NK-92 treated with Interleukin-12 subunit alpha and Interleukin-12 subunit beta, amount 100 ng/mL, for 24 hours (cell line): ENCODE measurements around the gene KRT6A.
"Not testable (repeated sequence)": the region's sequence is repeated elsewhere in the genome, so short reads cannot be mapped to it uniquely, and the experiment has no call there.

Experiments
- DNase-seq: peaks from one replicate; lab custom pipeline; 2025; lab: John Stamatoyannopoulos, UW

The KRT6A gene

GRCh38 chr12:52502877-52503276, 9.8 kb upstream of the KRT6A start:
- no peak for DNase-seq

GRCh38 chr12:52501490-52501889, 8.4 kb upstream of the KRT6A start:
- no peak for DNase-seq

GRCh38 chr12:52500574-52500973, 7.5 kb upstream of the KRT6A start:
- not testable (repeated sequence) for DNase-seq

GRCh38 chr12:52499806-52500560, 6.9 kb upstream of the KRT6A start:
- no peak for DNase-seq

- no peak for DNase-seq
Observed at GRCh38 chr12:52498946-52499345, 5.9 kb upstream of the KRT6A start.

- no peak for DNase-seq
Observed at GRCh38 chr12:52497975-52498374, 4.9 kb upstream of the KRT6A start.

- DNase-seq, result no peak
Observed at GRCh38 chr12:52496590-52497071, 3.6 kb upstream of the KRT6A start.

GRCh38 chr12:52496054-52496453, 3.0 kb upstream of the KRT6A start:
- DNase-seq, result no peak

GRCh38 chr12:52495389-52495788, 2.3 kb upstream of the KRT6A start:
- DNase-seq, result no peak

- DNase-seq, result no peak
Observed at GRCh38 chr12:52494518-52494917, 1.5 kb upstream of the KRT6A start.

GRCh38 chr12:52494100-52494499, 1.0 kb upstream of the KRT6A start:
- no peak for DNase-seq

GRCh38 chr12:52492405-52492804, 652 bp downstream of the KRT6A start:
- DNase-seq, result not testable (repeated sequence)

GRCh38 chr12:52491495-52491894, 1.6 kb downstream of the KRT6A start:
- not testable (repeated sequence) for DNase-seq

- no peak for DNase-seq
Observed at GRCh38 chr12:52488736-52489135, 4.3 kb downstream of the KRT6A start.

- DNase-seq, result not testable (repeated sequence)
Observed at GRCh38 chr12:52487744-52488443, 5.2 kb downstream of the KRT6A start.

GRCh38 chr12:52487211-52487610, 5.8 kb downstream of the KRT6A start:
- DNase-seq, result no peak

GRCh38 chr12:52486166-52487105, 6.6 kb downstream of the KRT6A start:
- DNase-seq, result no peak

GRCh38 chr12:52480073-52480472, 13.0 kb downstream of the KRT6A start:
- DNase-seq, result no peak

- no peak for DNase-seq
Observed at GRCh38 chr12:52477651-52478050, 15.4 kb downstream of the KRT6A start.

GRCh38 chr12:52474212-52474611, 18.8 kb downstream of the KRT6A start:
- DNase-seq, result no peak

GRCh38 chr12:52473768-52474167, 19.3 kb downstream of the KRT6A start, which contains the start of gene KRT6C:
Gene KRT6C (minus strand): TSS chr12:52473805. CDS start chr12:52473737, 68 bp downstream.
- DNase-seq, result no peak

- no peak for DNase-seq
Observed at GRCh38 chr12:52469853-52470252, 23.2 kb downstream of the KRT6A start.
